Smooth muscle cell of trachea (primary cell): ENCODE measurements around the gene SIX1. TPM values are rescaled to one million over a fixed set of nuclear protein-coding genes. Genes with fewer than 3 reads are reported as not detected.

ENCODE experiments used
- total RNA-seq: library from RNA; depleted of rRNA; stranded (reverse); fragments of >200 nt; gene quantifications from 2 replicates; pipeline ENCODE4 v1.2.1, GENCODE V29; 2014

SIX1 gene
- 14.5 and 15.9 TPM in 2 replicates for total RNA-seq

GRCh38 chr14:60648934-60649874 lies at the start of gene SIX1:
Gene SIX1 (minus strand): TSS chr14:60649477. CDS start chr14:60649189, 288 bp downstream.

Other genes with a start within 250 kb of the SIX1 start
- 0.33 and 0.44 TPM in 2 replicates for gene C14orf39, start 163.4 kb downstream of the SIX1 start, total RNA-seq
- gene SIX6, start 140.3 kb downstream of the SIX1 start, total RNA-seq: not detected in 2 replicates
- 16.0 and 24.8 TPM in 2 replicates for gene SIX4, start 74.9 kb upstream of the SIX1 start, total RNA-seq
- gene MNAT1, start 85.3 kb upstream of the SIX1 start, total RNA-seq: 35.7 and 78.5 TPM in 2 replicates